A549 (cell line): Measurements from ENCODE around the gene ANAPC7. TPM values are rescaled to one million over a fixed set of nuclear protein-coding genes. Genes with fewer than 3 reads are reported as not detected.
A peak's percentile ranks its signal among the peaks of the same experiment; 100 is the strongest.

ENCODE experiments used
- ATAC-seq, 2 experiments: fragments of 200-7000 bp in 1 of 2; fragments of >200 bp in 1 of 2; cut with Nextera tagmentation in 1 of 2; cut with Tn5 transposase in 1 of 2; 3 replicates each; pipeline versions ENCODE4 v1.8.0 to v1.9.1; 2018 to 2020; ENCODE audit warnings: mild to moderate bottlenecking in 1 of 2, moderate library complexity in 1 of 2
- CTCF ChIA-PET: fragments of 300-600 bp; sonication (Branson Sonifier 250); formaldehyde crosslinking; extraction: SDS; loops from one replicate; lab custom pipeline; 2021; ENCODE audit warnings: antibody characterized with exemption, inconsistent platforms; lab: Yijun Ruan, JAX
- POLR2A ChIA-PET: fragments of 350-600 bp; formaldehyde crosslinking; extraction: SDS; loops from one replicate; lab custom pipeline; 2021; ENCODE audit warnings: antibody characterized with exemption, inconsistent platforms; lab: Yijun Ruan, JAX
- DNase-seq, 2 experiments: peaks; one replicate each; pipeline versions ENCODE4 v3.0.0 to v3.0.0-alpha.2; 2011 to 2016; ENCODE audit warnings: low read depth in 1 of 2, low spot score in 1 of 2
- FAIRE-seq: peaks from 2 replicates; lab custom pipeline; 2011; peaks lifted over from hg19 to GRCh38; lab: Jason Lieb, UNC
- H3K27ac ChIP-seq, 2 experiments: fragments of >200 bp; sonication (Bioruptor Twin); formaldehyde crosslinking; 3 replicates each; pipeline ENCODE4 v1.5.1; 2016 to 2017
- H3K4me1 ChIP-seq: fragments of >200 bp; sonication (Bioruptor Twin); formaldehyde crosslinking; 3 replicates; pipeline ENCODE4 v1.6.1; 2016
- H3K4me2 ChIP-seq: fragments of >200 bp; sonication (Bioruptor Twin); formaldehyde crosslinking; 3 replicates; pipeline ENCODE4 v1.6.1; 2016
- H3K4me3 ChIP-seq: fragments of >200 bp; sonication (Bioruptor Twin); formaldehyde crosslinking; 3 replicates; pipeline ENCODE4 v1.5.1; 2016
- H3K9me3 ChIP-seq: fragments of >200 bp; sonication (Bioruptor Twin); formaldehyde crosslinking; 3 replicates; pipeline ENCODE4 v1.6.1; 2016
- E2F6 ChIP-seq: IDR thresholded peaks from 2 replicates; pipeline ENCODE4 v1.6.1; 2012; ENCODE audit warnings: low read depth, borderline replicate concordance
- EP300 ChIP-seq, 2 experiments: fragments of >200 bp; sonication (Bioruptor Twin); formaldehyde crosslinking; IDR thresholded peaks; 2 replicates in 1 of 2; 3 replicates in 1 of 2; pipeline ENCODE4 v1.6.1; 2016 to 2017
- ESRRA ChIP-seq: fragments of 150-350 bp; IDR thresholded peaks from 2 replicates; pipeline ENCODE4 v1.6.1; 2014; ENCODE audit warnings: mild to moderate bottlenecking, low read length, borderline replicate concordance
- HEYL ChIP-seq: fragments of 250-450 bp; sonication (Bioruptor Pico); IDR thresholded peaks from 2 replicates; pipeline ENCODE4 v1.8.0; 2021; ENCODE audit warnings: mild to moderate bottlenecking, moderate library complexity
- HOXB13 ChIP-seq: fragments of 250-450 bp; sonication (Bioruptor Pico); IDR thresholded peaks from 2 replicates; pipeline ENCODE4 v1.5.0; 2020; ENCODE audit warnings: low read depth, mild to moderate bottlenecking, moderate library complexity
- JUN ChIP-seq, 2 experiments: fragments of >200 bp; sonication (Bioruptor Twin); formaldehyde crosslinking; IDR thresholded peaks; 2 replicates in 1 of 2; 3 replicates in 1 of 2; pipeline ENCODE4 v1.6.1; 2016 to 2017
- MAX ChIP-seq: IDR thresholded peaks from 2 replicates; pipeline ENCODE4 v1.6.1; 2012
- MYC ChIP-seq: IDR thresholded peaks from 2 replicates; pipeline ENCODE4 v1.6.1; 2012; ENCODE audit warnings: mild to moderate bottlenecking, inconsistent platforms, low read length, improper control_type of control experiment, borderline replicate concordance
- PBX3 ChIP-seq: IDR thresholded peaks from 2 replicates; pipeline ENCODE4 v1.6.1; 2012
- PHF8 ChIP-seq: fragments of 200-600 bp; sonication (generic); IDR thresholded peaks from 2 replicates; pipeline ENCODE4 v1.6.1; 2016; ENCODE audit warnings: low read depth, mild to moderate bottlenecking, antibody characterized with exemption, moderate library complexity, borderline replicate concordance
- POLR2A ChIP-seq: IDR thresholded peaks from 2 replicates; pipeline ENCODE4 v1.6.1; 2012; ENCODE audit warnings: mild to moderate bottlenecking, low read length
- RCOR1 ChIP-seq: fragments of 150-350 bp; IDR thresholded peaks from 2 replicates; pipeline ENCODE4 v1.6.1; 2014; ENCODE audit warnings: antibody characterized with exemption, low read length, low read depth
- RNF2 ChIP-seq: fragments of 200-600 bp; sonication (generic); IDR thresholded peaks from 2 replicates; pipeline ENCODE4 v1.6.1; 2016; ENCODE audit warnings: low read depth, mild to moderate bottlenecking, antibody characterized with exemption, moderate library complexity, borderline replicate concordance
- TFCP2L1 ChIP-seq: fragments of 250-450 bp; sonication (Bioruptor Pico); IDR thresholded peaks from 2 replicates; pipeline ENCODE4 v1.5.0; 2021; ENCODE audit warnings: mild to moderate bottlenecking
- USF2 ChIP-seq: fragments of 450-650 bp; IDR thresholded peaks from 2 replicates; pipeline ENCODE4 v1.6.1; 2014; ENCODE audit warnings: antibody characterized with exemption
- WGBS: methylation state at CpG from one replicate; pipeline ENCODE4 v1.1.6; 2017; ENCODE audit errors: missing lambda C conversion rate; 5-methylcytosine and 5-hydroxymethylcytosine counted together
- polyA minus RNA-seq: library from RNA; depleted of rRNA, polyadenylated mRNA; stranded (reverse); fragments of >200 nt; gene quantifications from 2 replicates; pipeline ENCODE4 v1.2.3, GENCODE V29; 2011; rRNA and poly(A)+ RNA removed
- polyA plus RNA-seq, 4 experiments: library from polyadenylated mRNA; depleted of rRNA in 3 of 4; stranded (reverse); fragments of >200 nt; fragmentation: RNase III in 1 of 4; extraction: RNeasy Plus Mini Kit Qiagen cat#74134 plus additional on column Dnase treatment in 1 of 4; gene quantifications; 2 replicates in 3 of 4; 3 replicates in 1 of 4; pipeline ENCODE4 v1.2.3, GENCODE V29; 2011 to 2017

Gene ANAPC7
- polyA plus RNA-seq (2011; rRNA removed) = 107 and 122 TPM in 2 replicates
- 60.9 and 68.8 TPM in 2 replicates for polyA plus RNA-seq (2012; cell fraction: cytosol; rRNA removed)
- polyA plus RNA-seq (2012; cell fraction: nucleus; rRNA removed) = 112 and 147 TPM in 2 replicates
- 66.1 to 74.0 TPM (median 70.6 TPM) in 3 replicates for polyA plus RNA-seq (2017; fragmentation: RNase III; extraction: RNeasy Plus Mini Kit Qiagen cat#74134 plus additional on column Dnase treatment)
- polyA minus RNA-seq = 59.7 and 79.9 TPM in 2 replicates

- ChIA-PET POLR2A (interaction anchor here (1.0 kb wide), 1 partner anchor 28 kb away, joined by 3 read pairs; no protein-coding TSS in a partner anchor), CTCF (interaction anchor here (1.4 to 4.0 kb wide), 2 partner anchors 28 to 47 kb away, joined by 4 to 21 read pairs; partner anchors contain the start of gene ARPC3)
- H3K9me3 ChIP-seq = no peaks in the 10 kb centered on the region
- FAIRE-seq = no peak
- H3K4me2 ChIP-seq = peak within 1 kb of the TSS; percentile 80
- peaks cover 9% of the 10 kb centered on the region; the same call in 2 of the 3 replicates for H3K4me1 ChIP-seq
- WGBS = under 1% methylated on average over 59 of the region's 62 CpGs
- peak within 1 kb of the TSS; percentile 96 to 98 for H3K27ac ChIP-seq
- peak within 1 kb of the TSS; percentile 69 for H3K4me3 ChIP-seq
- DNase-seq = peak; percentile 93 to 96
- TF ChIP-seq HOXB13 (CRISPR knock-in tag) = peak; percentile 26; the same call in 1 of the 2 replicates
- peak; percentile 88 for TF ChIP-seq POLR2A
- TF ChIP-seq MYC = peak; percentile 97
- peak; percentile 82 for TF ChIP-seq USF2
- peak; percentile 98 for TF ChIP-seq MAX
- TF ChIP-seq TFCP2L1 (CRISPR knock-in tag) = 0 out of 2 replicates have a peak, but pooled peaks have one; percentile 24
- no peak for TF ChIP-seq RCOR1
- peak; percentile 98 for TF ChIP-seq E2F6
- 0 out of 2 replicates have a peak, but pooled peaks have one; percentile 19 for TF ChIP-seq PBX3
- peak; percentile 86 for TF ChIP-seq PHF8
- TF ChIP-seq RNF2 = 0 out of 2 replicates have a peak, but pooled peaks have one; percentile 42
- peak in 1 of 2 experiments; percentile 93; a peak in 4 of 5 replicates for TF ChIP-seq JUN (IDR thresholded peaks at IDR 0.05)
- TF ChIP-seq HEYL = no peak
- TF ChIP-seq EP300 (IDR thresholded peaks at IDR 0.05) = no peak
- ATAC-seq = peak; percentile 96 to 98
Measured at GRCh38 chr12:110403146-110403975, at the start of gene ANAPC7. ANAPC7 (minus strand) TSS chr12:110403708; CDS start chr12:110403627, 81 bp downstream.

- no peak overlapping the region for H3K27ac ChIP-seq
- H3K9me3 ChIP-seq = no peaks in the 10 kb centered on the region
- no peak overlapping the region for H3K4me2 ChIP-seq
- ChIA-PET POLR2A (interaction anchor here (0.5 to 2.4 kb wide), 2 partner anchors 17 to 90 kb away, joined by 3 to 29 read pairs; partner anchors contain the start of genes FAM216A and GPN3), CTCF (interaction anchor here (0.8 to 12.5 kb wide), 10 partner anchors 15 to 383 kb away, joined by 3 to 160 read pairs (median 6); partner anchors contain the start of genes FAM216A and GPN3)
- ATAC-seq (no peak), FAIRE-seq (no peak), DNase-seq (no peak)
- 75% methylated on average over 1 of the region's 1 CpG for WGBS
- no peak overlapping the region for H3K4me3 ChIP-seq
- H3K4me1 ChIP-seq = peaks cover 13% of the 10 kb centered on the region; the same call in 1 of the 3 replicates
- no peak for TF ChIP-seq ESRRA
Measured at GRCh38 chr12:110451263-110451662, 47.8 kb upstream of the ANAPC7 start.
